ENCODE data around the gene CCDC106.

GRCh38 chr19:55626350-55626749 lies 21.7 kb upstream of the CCDC106 start:
- TF ChIP-seq CTCF (IDR thresholded peaks at IDR 0.05; ENCODE audit: low read length) (no peak), EZH2 (optimal IDR thresholded peaks at IDR 0.05; ENCODE audit: low read depth, low read length) (no peak)

All from MM.1S (cell line).